Middle frontal gyrus (tissue), 1 donor: ENCODE data around the gene THOC6.
"Not testable (repeated sequence)": the region's sequence is repeated elsewhere in the genome, so short reads cannot be mapped to it uniquely, and the experiment has no call there.

Experiments
- DNase-seq: peaks from one replicate; pipeline ENCODE4 v3.0.0-alpha.2; 2015; ENCODE audit warnings: low spot score; ENCODE audit errors: extremely low spot score

THOC6 gene

DNA sequence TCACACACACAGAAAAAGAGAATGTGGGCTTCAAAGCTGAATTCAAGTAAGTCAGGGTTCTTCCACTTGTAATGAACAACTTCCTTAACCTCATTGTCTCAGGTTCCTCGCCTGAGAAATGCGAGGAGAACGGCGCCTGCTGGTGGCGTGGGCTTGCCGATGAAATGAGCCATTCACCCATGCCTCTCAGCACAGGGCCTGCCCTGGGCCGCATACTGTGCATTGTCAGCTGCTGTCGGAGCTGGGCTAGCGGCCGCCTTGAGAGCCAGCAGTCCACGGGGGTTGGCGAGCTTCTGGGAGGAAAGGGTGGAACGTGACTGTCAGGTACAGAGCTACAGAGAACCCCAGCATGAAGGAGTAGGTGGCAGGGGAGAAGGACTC is 29.5 kb downstream of the THOC6 start:
- not testable (repeated sequence) for DNase-seq

DNA sequence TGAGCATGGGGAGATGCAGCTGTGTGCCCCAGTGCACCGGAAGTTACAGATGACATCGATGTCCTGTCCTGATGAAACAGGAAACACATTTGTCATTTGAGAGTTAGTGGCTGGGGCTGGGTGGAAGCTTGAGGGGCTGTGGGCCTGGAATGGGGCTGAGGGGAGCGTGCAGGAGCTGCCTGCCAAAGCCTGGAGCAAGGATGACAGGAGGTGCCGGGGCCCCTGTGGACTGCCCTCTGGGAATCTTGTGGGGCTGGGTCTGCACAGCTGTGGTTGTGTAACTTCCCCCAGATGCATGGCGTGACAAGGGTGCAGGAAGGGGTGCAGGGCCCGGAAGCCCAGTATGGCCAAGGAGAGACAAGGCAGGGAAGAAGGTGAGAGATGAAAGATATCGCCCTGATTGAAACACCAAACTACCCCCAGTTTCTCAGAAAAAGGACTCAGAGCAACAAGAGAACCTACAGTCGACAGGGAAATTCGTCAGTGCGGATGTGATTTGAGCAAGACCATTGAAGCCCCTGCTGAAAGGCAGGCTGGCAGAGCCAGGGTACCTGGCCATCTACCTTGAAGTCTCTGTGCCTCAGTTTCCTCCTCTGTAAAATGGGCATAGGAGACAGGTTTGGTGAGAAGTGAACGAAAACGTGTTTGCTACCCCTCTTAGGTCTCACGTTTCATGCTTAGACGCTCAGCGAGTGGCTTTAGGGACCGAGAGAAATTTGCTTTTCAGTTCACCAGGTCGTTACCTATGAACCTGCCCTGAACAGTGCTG is 31.3 kb downstream of the THOC6 start:
- DNase-seq, result no peak

- not testable (repeated sequence) for DNase-seq
Measured at GRCh38 chr16:3055734-3056115, 31.9 kb downstream of the THOC6 start.

DNA sequence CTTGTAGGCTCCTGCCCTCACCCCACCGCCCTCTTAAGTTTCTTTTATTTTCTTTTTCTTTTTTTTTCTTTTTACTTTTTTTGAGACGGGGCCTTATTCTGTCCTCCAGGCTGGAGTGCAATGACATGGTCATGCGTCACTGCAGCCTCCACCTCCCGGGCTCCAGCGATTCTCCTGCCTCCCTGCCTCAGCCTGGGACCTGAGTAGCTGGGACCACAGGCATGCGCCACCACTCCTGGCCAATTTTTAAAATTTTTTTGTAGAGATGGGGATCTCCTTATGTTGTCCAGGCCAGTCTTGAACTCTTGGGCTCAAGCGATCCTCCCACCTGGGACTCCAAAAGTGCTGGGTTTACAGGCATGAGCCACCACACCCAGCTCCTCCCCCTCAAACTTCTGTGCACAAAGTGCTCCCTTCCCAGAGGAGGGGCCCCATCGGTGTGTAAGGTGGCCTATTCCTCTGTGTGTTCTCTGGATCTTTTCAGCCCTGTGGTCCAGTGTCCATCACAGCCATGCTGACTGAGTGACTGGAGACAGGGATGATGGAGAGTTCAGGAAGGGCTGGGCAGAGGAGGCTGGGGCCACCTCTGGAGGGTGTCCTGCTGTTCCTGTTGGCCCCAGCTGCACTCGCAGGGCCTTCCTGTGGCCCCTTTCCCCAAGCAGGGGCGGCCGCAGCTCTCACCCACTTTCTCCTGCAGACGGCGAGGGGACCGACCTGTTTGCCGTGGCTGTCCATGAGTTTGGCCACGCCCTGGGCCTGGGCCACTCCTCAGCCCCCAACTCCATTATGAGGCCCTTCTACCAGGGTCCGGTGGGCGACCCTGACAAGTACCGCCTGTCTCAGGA is 32.7 kb downstream of the THOC6 start:
- no peak for DNase-seq

GRCh38 chr16:3057181-3058138 is 33.6 kb downstream of the THOC6 start:
- no peak for DNase-seq

- no peak for DNase-seq
Measured at GRCh38 chr16:3058139-3059030, 34.5 kb downstream of the THOC6 start.

DNA sequence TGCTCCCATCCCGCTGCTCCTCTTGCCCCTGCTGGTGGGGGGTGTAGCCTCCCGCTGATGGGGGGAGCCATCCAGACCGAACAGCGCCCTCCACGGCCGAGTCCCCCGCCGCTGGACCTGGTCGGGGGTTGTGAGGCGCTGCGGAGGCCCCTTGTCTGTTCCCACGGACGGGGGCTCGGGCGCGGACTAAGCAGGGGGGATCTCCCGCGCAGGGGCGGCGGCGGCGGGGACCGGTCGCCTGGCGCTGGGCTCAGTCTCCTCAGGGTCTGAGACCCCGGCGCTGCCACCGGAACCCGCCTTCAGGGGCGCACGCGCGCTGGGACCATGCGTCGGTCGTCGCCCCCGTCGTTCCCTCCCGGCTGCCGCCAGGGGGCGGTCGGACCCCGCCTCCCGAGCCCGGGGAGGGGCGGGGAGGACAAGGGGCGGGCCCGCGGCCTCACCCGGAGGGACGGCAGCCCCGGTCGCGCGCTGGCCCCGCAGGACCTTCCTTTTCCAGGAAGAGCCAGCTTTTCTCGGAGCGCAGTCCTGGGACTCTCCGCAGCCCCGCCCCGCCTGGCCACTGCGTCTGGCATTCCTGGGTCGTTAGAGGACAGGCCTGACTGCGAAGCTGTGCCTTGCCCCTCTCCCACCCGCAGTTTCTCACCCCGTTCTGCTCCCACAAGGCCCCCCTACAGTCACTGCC is 35.3 kb downstream of the THOC6 start:
- DNase-seq, result peak; percentile 66

- no peak for DNase-seq
Measured at GRCh38 chr16:3059723-3060242, 35.9 kb downstream of the THOC6 start.

DNA sequence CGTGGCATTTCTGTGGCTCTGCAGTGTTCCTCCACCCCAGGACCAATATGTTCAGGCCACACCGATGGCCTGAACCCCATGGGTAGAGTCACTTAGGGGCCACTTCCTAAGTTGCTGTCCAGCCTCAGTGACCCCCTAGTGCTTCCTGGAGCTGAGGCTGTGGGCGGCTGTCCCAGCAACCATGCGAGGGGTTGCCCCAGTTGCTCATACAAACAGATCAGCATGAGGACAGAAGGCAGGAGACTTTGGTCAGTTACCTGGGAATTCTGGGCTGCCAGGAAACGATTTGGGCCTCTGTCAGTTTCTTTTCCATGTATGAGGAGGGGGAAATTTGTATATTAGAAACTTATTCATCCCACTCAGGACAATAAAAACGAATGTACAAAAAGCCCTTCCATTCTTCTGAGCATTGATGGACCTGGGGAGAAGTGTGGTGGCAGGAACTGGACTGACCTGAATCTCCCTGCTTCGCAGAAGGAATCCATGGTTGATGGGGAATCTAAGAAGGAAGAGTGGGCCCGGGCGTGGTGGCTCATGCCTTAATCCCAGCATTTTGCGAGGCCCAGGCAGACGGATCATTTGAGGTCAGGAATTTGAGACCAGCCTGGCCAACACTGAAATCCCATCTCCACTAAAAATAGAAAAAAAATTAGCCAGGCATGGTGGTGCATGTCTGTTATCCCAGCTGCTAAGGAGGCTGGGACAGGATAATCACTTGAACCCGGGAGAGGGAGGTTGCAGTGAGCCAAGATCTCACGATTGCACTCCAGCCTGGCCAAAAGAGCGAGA is 36.7 kb downstream of the THOC6 start:
- no peak for DNase-seq

DNA sequence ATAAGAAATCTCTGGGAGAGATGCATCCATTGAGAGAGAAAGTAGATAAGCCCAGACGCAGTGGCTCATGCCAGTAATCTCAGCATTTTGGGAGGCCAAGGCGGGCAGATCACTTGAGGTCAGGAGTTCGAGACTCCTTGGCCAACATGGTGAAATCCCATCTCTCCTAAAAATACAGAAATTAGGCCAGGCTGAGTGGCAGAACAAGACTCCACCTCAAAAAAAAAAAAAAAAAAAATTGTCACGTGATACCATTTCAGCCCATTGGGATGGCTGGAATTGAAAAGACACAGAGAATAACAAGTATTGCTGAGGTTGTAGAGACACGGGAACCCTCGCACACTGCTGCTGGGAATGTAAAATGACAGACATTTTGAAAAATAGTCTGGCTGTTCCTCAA is 38.7 kb downstream of the THOC6 start:
- DNase-seq, result no peak

DNA sequence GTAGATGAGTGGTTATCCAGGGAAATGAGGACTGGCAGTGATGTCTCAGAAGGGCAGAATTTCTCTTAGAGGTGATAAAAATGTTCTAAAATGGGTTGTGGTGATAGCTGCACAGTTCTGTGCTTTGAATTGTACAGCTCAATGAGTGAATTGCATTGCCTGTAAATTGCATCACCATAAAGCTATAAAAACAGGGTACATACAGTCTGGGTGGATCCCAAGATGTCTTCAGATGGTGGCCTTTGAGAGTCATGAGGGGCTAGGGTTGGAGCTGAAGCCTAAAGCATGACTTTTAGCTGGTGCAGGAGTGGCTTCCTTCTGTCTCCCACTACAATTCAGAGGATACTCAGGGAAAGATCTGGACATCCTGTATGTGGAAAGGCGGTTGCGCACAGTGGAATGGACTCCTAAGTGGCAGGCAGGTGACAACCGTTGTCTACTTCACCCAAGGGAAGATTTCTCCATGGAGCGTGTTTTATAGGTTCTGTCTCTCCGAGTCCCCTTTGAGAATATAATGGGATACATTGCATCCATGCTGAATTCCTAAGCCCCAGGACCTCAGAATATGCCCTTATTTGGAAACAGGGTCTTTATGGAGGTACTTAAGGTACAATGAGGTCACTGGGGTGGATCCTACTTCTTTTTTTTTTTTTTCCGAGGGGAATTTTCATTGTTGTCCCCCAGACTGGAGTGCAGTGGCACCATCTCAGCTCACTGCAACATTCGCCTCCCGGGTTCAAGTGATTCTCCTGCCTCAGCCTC is 40.0 kb downstream of the THOC6 start:
- DNase-seq, result no peak

DNA sequence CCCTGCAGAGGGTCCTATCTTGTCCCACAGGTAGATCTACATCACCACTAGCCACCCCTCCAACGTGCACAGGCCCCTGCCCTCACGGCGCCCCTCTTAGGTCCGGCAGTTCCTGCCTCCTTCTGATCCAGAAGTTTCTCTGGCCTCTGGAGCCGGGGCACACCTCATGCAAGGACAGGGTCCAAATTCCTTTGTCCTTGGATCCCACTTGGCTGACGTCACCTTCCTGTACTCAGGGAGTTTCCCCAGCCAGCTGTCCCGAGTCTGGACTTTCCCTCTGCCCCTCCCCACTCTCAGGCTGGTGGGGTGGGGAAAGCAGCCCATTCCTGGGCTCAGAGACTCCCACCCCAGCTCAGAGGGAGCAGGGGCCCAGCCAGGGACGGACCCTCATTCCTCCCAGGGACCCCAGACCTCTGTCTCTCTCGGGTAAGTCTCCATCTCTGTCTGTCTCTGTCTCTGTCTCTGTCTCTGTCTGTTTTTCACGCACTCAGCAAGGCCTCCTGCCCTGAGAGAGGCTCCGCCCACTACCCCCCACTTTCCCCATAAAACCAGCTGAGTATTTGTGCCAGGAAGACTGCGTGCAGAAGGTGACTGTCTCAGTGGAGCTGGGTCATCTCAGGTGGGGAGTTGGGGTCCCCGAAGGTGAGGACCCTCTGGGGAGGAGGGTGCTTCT is 41.4 kb downstream of the THOC6 start, which contains the start of gene IL32:
TSS of gene IL32 (plus strand) at position 572 of the 673 bp plus-strand sequence. CDS start 172 bp downstream, outside the sequence.
- DNase-seq, result no peak

DNA sequence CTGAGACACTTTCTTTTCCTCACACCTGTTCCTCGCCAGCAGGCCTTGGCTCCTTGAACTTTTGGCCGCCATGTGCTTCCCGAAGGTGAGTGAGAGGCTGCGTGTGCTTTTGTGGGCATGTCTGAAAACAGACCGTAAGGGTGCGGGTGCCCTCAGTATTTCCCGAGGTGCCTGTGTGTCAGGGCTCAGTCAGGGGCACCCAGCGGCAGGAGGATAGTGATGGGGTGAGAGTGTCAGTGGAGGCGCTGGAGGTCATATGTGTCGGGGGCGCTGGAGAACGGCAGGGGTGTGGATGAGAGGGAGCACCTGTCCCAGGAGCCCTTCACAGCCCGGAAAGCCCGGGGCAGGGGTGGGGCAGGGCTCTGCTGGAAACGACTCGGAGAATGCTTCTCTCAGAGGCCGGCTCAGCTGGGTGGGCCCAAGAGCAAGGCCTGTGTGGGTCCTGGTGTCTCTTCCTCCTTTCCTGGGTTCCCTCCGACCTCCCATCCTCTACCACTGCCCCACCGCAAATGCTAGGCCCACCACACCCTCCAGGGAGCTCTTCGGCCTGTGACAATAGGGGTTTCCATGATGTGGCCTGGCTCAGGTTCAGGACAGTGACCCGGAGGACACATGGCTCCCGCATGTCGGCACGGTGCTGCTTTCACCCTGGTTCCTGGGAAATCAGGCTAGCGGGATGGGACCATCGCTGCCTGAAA is 42.1 kb downstream of the THOC6 start:
- no peak for DNase-seq

GRCh38 chr16:3066440-3066748 is 42.6 kb downstream of the THOC6 start:
- DNase-seq, result no peak

DNA sequence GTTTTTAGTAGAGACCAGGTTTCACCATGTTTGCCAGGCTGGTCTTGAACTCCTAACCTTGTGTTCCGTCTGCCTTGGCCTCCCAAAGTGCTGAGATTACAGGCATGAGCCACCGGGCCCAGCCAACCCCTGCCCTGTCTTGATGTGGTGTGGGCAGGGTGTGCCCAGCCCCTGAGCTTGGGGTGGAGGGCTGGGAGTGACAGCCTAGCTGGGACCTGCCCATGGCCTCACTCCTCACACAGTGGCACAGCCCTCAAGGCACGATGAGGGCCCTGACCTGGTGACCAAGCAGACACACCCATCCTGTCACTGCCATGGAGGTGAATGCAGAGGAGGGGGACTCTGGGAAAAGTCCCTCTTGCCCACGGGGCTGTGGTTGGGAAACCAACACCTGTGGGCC is 44.7 kb downstream of the THOC6 start:
- DNase-seq, result no peak

DNA sequence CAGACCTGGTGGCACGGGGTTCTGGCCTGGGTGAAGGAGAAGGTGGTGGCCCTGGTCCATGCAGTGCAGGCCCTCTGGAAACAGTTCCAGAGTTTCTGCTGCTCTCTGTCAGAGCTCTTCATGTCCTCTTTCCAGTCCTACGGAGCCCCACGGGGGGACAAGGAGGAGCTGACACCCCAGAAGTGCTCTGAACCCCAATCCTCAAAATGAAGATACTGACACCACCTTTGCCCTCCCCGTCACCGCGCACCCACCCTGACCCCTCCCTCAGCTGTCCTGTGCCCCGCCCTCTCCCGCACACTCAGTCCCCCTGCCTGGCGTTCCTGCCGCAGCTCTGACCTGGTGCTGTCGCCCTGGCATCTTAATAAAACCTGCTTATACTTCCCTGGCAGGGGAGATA is 45.3 kb downstream of the THOC6 start:
- not testable (repeated sequence) for DNase-seq

DNA sequence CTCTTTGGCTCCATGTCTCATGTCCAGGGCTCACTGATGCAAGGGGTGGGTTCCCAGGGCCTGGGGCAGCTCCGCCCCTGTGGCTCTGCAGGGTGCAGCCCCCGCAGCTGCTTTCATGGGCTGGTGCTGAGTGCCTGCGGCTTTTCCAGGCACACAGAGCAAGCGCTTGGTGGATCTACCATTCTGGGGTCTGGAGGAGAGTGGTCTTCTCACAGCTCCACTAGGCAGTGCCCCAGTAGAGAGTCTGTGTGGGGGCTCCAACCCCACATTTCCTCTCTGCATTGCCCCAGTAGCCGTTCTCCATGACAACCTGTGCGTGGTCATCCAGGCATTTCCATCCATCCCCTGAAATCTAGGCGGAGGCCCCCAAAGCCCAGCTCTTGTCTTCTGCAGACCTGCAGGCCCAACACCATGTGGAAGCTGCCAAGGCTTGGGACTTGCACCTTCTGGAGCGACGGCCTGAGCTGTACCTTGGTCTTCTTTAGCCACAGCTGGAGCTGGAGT is 46.8 kb downstream of the THOC6 start:
- DNase-seq, result no peak
